RWPE2 (cell line): ENCODE measurements around the gene MMP17.

Experiments
- ATAC-seq: fragments of 200-7000 bp; cut with Tn5 transposase; 3 replicates; pipeline ENCODE4 v1.9.1; 2021; ENCODE audit warnings: low read depth
- DNase-seq: peaks from one replicate; pipeline ENCODE4 v3.0.0-alpha.2; 2020; ENCODE audit warnings: low spot score
- H3K27ac ChIP-seq: fragments of 450-650 bp; 2 replicates; pipeline ENCODE4 v1.5.1; 2017; ENCODE audit warnings: mild to moderate bottlenecking; ENCODE audit not compliant: poor library complexity, severe bottlenecking
- H3K27me3 ChIP-seq: fragments of 250-450 bp; sonication (Bioruptor Pico); 2 replicates; pipeline ENCODE4 v1.5.1; 2021; ENCODE audit warnings: mild to moderate bottlenecking, moderate library complexity; ENCODE audit not compliant: insufficient read depth, poor library complexity, severe bottlenecking
- H3K36me3 ChIP-seq: fragments of 250-450 bp; sonication (Bioruptor Pico); 2 replicates; pipeline ENCODE4 v1.5.1; 2020; ENCODE audit warnings: low read depth, mild to moderate bottlenecking, moderate library complexity
- H3K4me1 ChIP-seq: fragments of 250-450 bp; sonication (Bioruptor Pico); 2 replicates; pipeline ENCODE4 v1.5.1; 2021; ENCODE audit warnings: mild to moderate bottlenecking, moderate library complexity; ENCODE audit not compliant: insufficient read depth, poor library complexity, severe bottlenecking
- H3K4me3 ChIP-seq: fragments of 250-450 bp; sonication (Bioruptor Pico); 2 replicates; pipeline ENCODE4 v1.5.1; 2021; ENCODE audit warnings: mild to moderate bottlenecking, moderate library complexity; ENCODE audit not compliant: severe bottlenecking
- H3K9me3 ChIP-seq: fragments of 250-450 bp; sonication (Bioruptor Pico); 2 replicates; pipeline ENCODE4 v1.5.1; 2021; ENCODE audit warnings: mild to moderate bottlenecking, moderate library complexity; ENCODE audit not compliant: severe bottlenecking
- TF ChIP-seq, protein P1 (sequence below): fragments of 450-650 bp; IDR thresholded peaks from one replicate; pipeline ENCODE4 v1.5.1; 2017; ENCODE audit warnings: mild to moderate bottlenecking, moderate library complexity; ENCODE audit not compliant: poor library complexity, severe bottlenecking

The MMP17 gene

DNA sequence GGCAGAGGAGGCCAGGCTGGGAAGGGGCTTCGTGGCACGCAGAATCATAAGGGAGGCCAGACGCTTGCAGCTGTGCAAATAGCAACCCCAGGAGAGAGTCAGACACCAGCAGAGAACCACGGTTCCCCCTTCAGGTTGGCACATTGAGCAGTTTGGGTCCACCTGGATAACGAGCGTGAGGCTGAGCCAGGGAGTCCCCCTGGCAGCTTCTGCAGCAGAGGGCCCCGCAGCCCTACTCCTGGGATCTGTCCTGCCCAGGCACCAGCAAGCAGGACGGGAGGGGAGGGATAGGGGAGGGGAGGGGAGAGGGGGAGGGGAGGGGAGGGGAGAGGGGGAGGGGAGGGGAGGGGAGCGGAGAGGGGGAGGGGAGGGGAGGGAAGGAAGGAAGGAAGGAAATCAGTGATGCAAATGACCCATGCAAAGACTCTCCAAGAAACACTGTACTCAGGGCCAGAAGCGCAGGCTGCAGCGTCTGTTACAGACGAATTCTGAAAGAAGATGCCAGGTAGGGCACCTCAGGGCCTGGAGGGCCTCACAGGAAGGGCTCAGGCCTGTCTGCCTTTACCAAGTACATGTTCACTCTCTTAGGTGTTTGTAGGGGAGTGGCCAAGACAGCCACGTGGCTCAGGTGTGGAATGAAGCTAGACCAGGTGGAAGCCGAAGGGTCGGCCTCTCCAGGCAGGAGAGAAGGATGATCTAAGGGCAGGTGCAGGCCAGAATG is 32.3 kb upstream of the MMP17 start:
- Histone ChIP-seq H3K4me1 (no peaks in the 10 kb centered on the region), H3K4me3 (no peak overlapping the region), H3K36me3 (peaks cover 34% of the 10 kb centered on the region), H3K27me3 (no peaks in the 10 kb centered on the region), H3K27ac (no peak overlapping the region), H3K9me3 (no peaks in the 10 kb centered on the region)
- ATAC-seq (peak; percentile 43; the same call in 1 of the 3 replicates), DNase-seq (no peak)
- TF ChIP-seq, protein P1, sequence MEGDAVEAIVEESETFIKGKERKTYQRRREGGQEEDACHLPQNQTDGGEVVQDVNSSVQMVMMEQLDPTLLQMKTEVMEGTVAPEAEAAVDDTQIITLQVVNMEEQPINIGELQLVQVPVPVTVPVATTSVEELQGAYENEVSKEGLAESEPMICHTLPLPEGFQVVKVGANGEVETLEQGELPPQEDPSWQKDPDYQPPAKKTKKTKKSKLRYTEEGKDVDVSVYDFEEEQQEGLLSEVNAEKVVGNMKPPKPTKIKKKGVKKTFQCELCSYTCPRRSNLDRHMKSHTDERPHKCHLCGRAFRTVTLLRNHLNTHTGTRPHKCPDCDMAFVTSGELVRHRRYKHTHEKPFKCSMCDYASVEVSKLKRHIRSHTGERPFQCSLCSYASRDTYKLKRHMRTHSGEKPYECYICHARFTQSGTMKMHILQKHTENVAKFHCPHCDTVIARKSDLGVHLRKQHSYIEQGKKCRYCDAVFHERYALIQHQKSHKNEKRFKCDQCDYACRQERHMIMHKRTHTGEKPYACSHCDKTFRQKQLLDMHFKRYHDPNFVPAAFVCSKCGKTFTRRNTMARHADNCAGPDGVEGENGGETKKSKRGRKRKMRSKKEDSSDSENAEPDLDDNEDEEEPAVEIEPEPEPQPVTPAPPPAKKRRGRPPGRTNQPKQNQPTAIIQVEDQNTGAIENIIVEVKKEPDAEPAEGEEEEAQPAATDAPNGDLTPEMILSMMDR: no peak

GRCh38 chr12:131796411-131796736 is 31.8 kb upstream of the MMP17 start:
- TF ChIP-seq, protein P1: no peak
- Histone ChIP-seq H3K27me3 (no peaks in the 10 kb centered on the region), H3K27ac (no peak overlapping the region), H3K4me1 (no peaks in the 10 kb centered on the region), H3K36me3 (peaks cover 29% of the 10 kb centered on the region), H3K9me3 (no peaks in the 10 kb centered on the region), H3K4me3 (no peak overlapping the region)
- DNase-seq (no peak), ATAC-seq (no peak)

GRCh38 chr12:131796754-131797587 is 31.2 kb upstream of the MMP17 start:
- no peak for DNase-seq
- H3K36me3 ChIP-seq: peaks cover 24% of the 10 kb centered on the region

GRCh38 chr12:131797588-131797934 is 30.6 kb upstream of the MMP17 start:
- Histone ChIP-seq H3K27me3 (no peaks in the 10 kb centered on the region), H3K9me3 (no peaks in the 10 kb centered on the region), H3K4me1 (no peaks in the 10 kb centered on the region), H3K27ac (no peak overlapping the region), H3K36me3 (peaks cover 24% of the 10 kb centered on the region), H3K4me3 (no peak overlapping the region)
- DNase-seq (no peak), ATAC-seq (no peak)
- TF ChIP-seq, protein P1: no peak

More at GRCh38 chr12:131796754-131797587, 31.2 kb upstream of the MMP17 start:
- TF ChIP-seq, protein P1: no peak
- no peaks in the 10 kb centered on the region for H3K4me1 ChIP-seq
- no peak for ATAC-seq
- H3K4me3 ChIP-seq: no peak overlapping the region
- no peaks in the 10 kb centered on the region for H3K27me3 ChIP-seq
- H3K9me3 ChIP-seq: no peaks in the 10 kb centered on the region
- no peak overlapping the region for H3K27ac ChIP-seq

DNA sequence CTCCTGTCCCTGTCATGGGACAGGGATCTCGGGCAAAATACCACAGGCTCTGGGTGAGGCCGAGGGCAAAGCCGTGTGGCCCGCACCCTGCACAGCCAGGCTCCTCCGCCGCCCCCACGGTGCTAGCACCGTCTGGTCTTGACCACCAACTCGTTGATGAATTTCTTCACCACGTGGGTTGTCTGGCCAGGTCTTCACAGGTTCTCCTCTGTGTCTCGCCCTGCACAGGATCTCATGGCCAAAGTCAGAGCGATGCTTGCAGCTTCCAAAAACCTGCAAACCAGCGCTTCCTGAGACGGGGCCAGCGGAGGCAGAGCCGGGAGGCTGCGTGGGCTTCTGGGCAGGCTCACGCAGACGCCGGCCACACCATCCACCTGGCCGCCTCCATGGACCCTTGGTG is 29.0 kb upstream of the MMP17 start:
- ATAC-seq (no peak), DNase-seq (no peak)
- TF ChIP-seq, protein P1: no peak
- H3K4me1 ChIP-seq: no peaks in the 10 kb centered on the region
- peaks cover 20% of the 10 kb centered on the region for H3K36me3 ChIP-seq
- H3K27me3 ChIP-seq: no peaks in the 10 kb centered on the region
- H3K9me3 ChIP-seq: no peaks in the 10 kb centered on the region
- no peak overlapping the region for H3K4me3 ChIP-seq
- H3K27ac ChIP-seq: no peak overlapping the region
